Superior temporal gyrus (tissue), 1 donor: ENCODE data around the gene SLC34A3.
"Not testable (repeated sequence)": the region's sequence is repeated elsewhere in the genome, so short reads cannot be mapped to it uniquely, and the experiment has no call there.

ENCODE experiments used
- DNase-seq: peaks from one replicate; pipeline ENCODE4 v3.0.0-alpha.2; 2016; ENCODE audit errors: extremely low spot score

The SLC34A3 gene

GRCh38 chr9:137228968-137229896 is 1.5 kb upstream of the SLC34A3 start:
- DNase-seq, result no peak

- DNase-seq, result no peak
Measured at GRCh38 chr9:137229903-137230704, 597 bp upstream of the SLC34A3 start.

GRCh38 chr9:137231372-137232039 is 805 bp downstream of the SLC34A3 start:
- no peak for DNase-seq

- DNase-seq, result no peak
Measured at GRCh38 chr9:137232101-137232500, 1.4 kb downstream of the SLC34A3 start.

GRCh38 chr9:137232510-137232909 is 1.8 kb downstream of the SLC34A3 start:
- DNase-seq, result no peak

- no peak for DNase-seq
Measured at GRCh38 chr9:137233143-137233980, 2.7 kb downstream of the SLC34A3 start.

GRCh38 chr9:137234055-137234697 is 3.5 kb downstream of the SLC34A3 start:
- no peak for DNase-seq

GRCh38 chr9:137234758-137235423 is 4.2 kb downstream of the SLC34A3 start:
- no peak for DNase-seq

GRCh38 chr9:137235424-137236237 is 4.9 kb downstream of the SLC34A3 start:
- no peak for DNase-seq

GRCh38 chr9:137236238-137236935 is 5.7 kb downstream of the SLC34A3 start:
- DNase-seq, result peak; percentile 73

- DNase-seq, result peak; percentile 14
Measured at GRCh38 chr9:137236936-137237421, 6.3 kb downstream of the SLC34A3 start.

- DNase-seq, result peak; percentile 85
Measured at GRCh38 chr9:137237759-137238726, 7.3 kb downstream of the SLC34A3 start.

- DNase-seq, result not testable (repeated sequence)
Measured at GRCh38 chr9:137239541-137240200, 9.0 kb downstream of the SLC34A3 start.

GRCh38 chr9:137240318-137240840 is 9.7 kb downstream of the SLC34A3 start:
- DNase-seq, result peak; percentile 63

GRCh38 chr9:137240841-137241489 is 10.3 kb downstream of the SLC34A3 start, which contains the start of gene TUBB4B:
TUBB4B (plus strand) TSS chr9:137241287; CDS start chr9:137241361, 74 bp downstream.
- DNase-seq, result peak; percentile 100
